ENCODE results near the gene UGGT2. TPM values are rescaled to one million over a fixed set of nuclear protein-coding genes. Genes with fewer than 3 reads are reported as not detected.

Gene UGGT2
- total and polyA plus RNA-seq, 2 experiments from 2014 or later: 46.1 to 54.8 TPM

DNA sequence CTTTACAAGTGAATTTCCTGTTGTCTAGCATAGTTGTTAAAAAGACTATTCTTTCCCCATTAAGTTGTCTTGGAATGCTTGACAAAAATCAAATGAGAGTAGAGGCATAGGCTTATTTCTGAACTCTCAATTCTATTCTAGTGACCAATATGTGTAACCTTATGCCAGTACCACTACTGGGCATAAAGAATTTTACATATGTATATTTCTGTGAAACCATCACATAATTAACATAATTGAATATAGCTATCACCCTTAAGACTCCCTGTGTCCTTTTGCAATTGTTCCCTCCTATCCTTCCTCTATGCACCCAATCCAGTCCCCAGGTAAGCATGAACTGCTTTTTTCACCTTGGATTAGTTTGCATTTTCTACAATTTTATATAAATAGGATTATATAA, 211.3 kb downstream of the UGGT2 start:
- Histone ChIP-seq H3K4me2 (ENCODE audit: unreplicated experiment) (no peak overlapping the region), H3K4me1 (ENCODE audit: insufficient read depth) (no peaks in the 10 kb centered on the region), H3K4me3 (no peak overlapping the region), H3K36me3 (ENCODE audit: low read depth) (no peaks in the 10 kb centered on the region), H3K27me3 (replicated peaks; ENCODE audit: insufficient read depth) (no peaks in the 10 kb centered on the region), H3K9ac (no peak overlapping the region), H3K9me2 (ENCODE audit: insufficient read depth) (no peaks in the 10 kb centered on the region), H4K20me1 (ENCODE audit: insufficient read depth) (no peaks in the 10 kb centered on the region), H3K9me3 (ENCODE audit: low read depth) (no peaks in the 10 kb centered on the region), H3K79me2 (ENCODE audit: insufficient read depth) (no peaks in the 10 kb centered on the region), H3F3A (ENCODE audit: insufficient read depth) (no peaks in the 10 kb centered on the region), H2AFZ (no peak overlapping the region), H3K27ac (no peak overlapping the region)
- TF ChIP-seq EZH2 (IDR thresholded peaks at IDR 0.05; ENCODE audit: insufficient read depth, poor library complexity, severe bottlenecking) (no peak), EZH2phosphoT487 (IDR thresholded peaks at IDR 0.05; ENCODE audit: insufficient read depth, low read depth) (no peak)
- no peak for DNase-seq
- in situ Hi-C loops (cut with MboI): loop anchor here (25.0 kb wide), 1 partner anchor 230 kb away; no protein-coding TSS in a partner anchor

DNA sequence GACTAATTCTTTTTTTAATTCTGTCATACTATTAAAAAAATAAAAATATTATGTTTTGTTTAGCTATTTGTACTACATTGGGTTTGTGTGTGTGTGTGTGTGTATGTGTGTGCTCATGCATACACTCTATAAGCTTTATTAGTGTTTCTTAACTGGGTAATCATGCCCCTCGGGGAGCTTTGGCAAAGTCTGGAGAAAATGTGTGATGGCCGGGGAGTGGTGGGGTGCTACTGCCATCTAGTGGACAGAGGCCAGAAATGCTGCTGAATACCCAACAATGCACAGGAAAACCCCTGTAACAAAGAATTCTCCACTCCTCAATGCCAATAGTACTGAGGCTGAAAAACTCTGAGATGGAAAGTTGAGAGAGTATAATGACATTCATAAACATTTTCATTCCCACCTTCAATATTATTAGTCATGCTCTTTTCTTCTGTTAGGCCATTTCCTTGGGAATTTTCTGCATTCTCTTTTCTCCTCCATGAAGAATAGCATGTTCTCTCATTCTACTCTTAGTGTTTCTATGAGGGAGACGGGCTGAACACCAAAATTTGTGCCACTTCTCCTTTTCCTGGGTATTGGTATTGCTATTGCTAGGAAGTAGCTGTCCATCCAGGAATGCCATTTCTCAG, 219.0 kb downstream of the UGGT2 start:
- H3K36me3 ChIP-seq (ENCODE audit: low read depth): no peaks in the 10 kb centered on the region
- no peak overlapping the region for H3K27ac ChIP-seq
- TF ChIP-seq EZH2phosphoT487 (IDR thresholded peaks at IDR 0.05; ENCODE audit: insufficient read depth, low read depth) (no peak), EZH2 (IDR thresholded peaks at IDR 0.05; ENCODE audit: insufficient read depth, poor library complexity, severe bottlenecking) (no peak)
- H3K79me2 ChIP-seq (ENCODE audit: insufficient read depth): no peaks in the 10 kb centered on the region
- no peaks in the 10 kb centered on the region for H3K27me3 ChIP-seq (replicated peaks; ENCODE audit: insufficient read depth)
- no peak overlapping the region for H3K9ac ChIP-seq
- H3K4me2 ChIP-seq (ENCODE audit: unreplicated experiment): no peak overlapping the region
- no peaks in the 10 kb centered on the region for H3K9me3 ChIP-seq (ENCODE audit: low read depth)
- H3K4me3 ChIP-seq: no peak overlapping the region
- DNase-seq: peak; percentile 70
- 19 to 25% methylated on average over 3 of the region's 3 CpGs for WGBS, 2 experiments (ENCODE audit: low coverage in 1 of 2, low lambda C conversion rate in 2 of 2, missing lambda C conversion rate in 2 of 2)
- no peaks in the 10 kb centered on the region for H3F3A ChIP-seq (ENCODE audit: insufficient read depth)
- H3K9me2 ChIP-seq (ENCODE audit: insufficient read depth): no peaks in the 10 kb centered on the region
- in situ Hi-C loops (cut with MboI): loop anchor here (25.0 kb wide), 1 partner anchor 222 kb away; no protein-coding TSS in a partner anchor
- H4K20me1 ChIP-seq (ENCODE audit: insufficient read depth): no peaks in the 10 kb centered on the region
- H2AFZ ChIP-seq: no peak overlapping the region
- H3K4me1 ChIP-seq (ENCODE audit: insufficient read depth): peaks cover 13% of the 10 kb centered on the region

DNA sequence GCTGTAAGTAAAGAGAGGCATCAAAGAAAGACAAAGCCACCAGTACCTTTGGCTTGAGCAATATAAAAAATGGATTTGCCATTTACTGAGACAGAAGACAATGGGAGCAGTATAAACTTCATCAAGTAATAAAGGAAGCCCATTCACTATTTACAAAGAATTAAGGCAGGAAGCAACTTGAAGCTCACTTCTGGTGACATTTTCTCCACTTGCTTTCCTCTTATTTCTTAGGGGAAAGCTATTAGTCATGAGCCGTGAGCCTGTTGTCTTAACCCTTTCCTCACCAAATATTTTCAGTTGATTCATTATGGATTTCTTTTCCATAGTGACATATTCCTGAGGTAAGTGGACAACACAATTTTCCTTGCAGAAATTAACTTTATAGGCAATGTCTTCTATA, 219.5 kb downstream of the UGGT2 start:
- Histone ChIP-seq H3K27ac (no peak overlapping the region), H3K9me3 (ENCODE audit: low read depth) (no peaks in the 10 kb centered on the region), H3K4me2 (ENCODE audit: unreplicated experiment) (no peak overlapping the region), H3K36me3 (ENCODE audit: low read depth) (no peaks in the 10 kb centered on the region), H2AFZ (no peak overlapping the region), H3K4me3 (no peak overlapping the region), H4K20me1 (ENCODE audit: insufficient read depth) (no peaks in the 10 kb centered on the region), H3K27me3 (replicated peaks; ENCODE audit: insufficient read depth) (no peaks in the 10 kb centered on the region), H3K79me2 (ENCODE audit: insufficient read depth) (no peaks in the 10 kb centered on the region), H3F3A (ENCODE audit: insufficient read depth) (no peaks in the 10 kb centered on the region), H3K9me2 (ENCODE audit: insufficient read depth) (no peaks in the 10 kb centered on the region), H3K9ac (no peak overlapping the region), H3K4me1 (ENCODE audit: insufficient read depth) (peaks cover 13% of the 10 kb centered on the region)
- TF ChIP-seq EZH2phosphoT487 (IDR thresholded peaks at IDR 0.05; ENCODE audit: insufficient read depth, low read depth): no peak
- TF ChIP-seq EZH2 (IDR thresholded peaks at IDR 0.05; ENCODE audit: insufficient read depth, poor library complexity, severe bottlenecking): no peak
- peak; percentile 42 for DNase-seq
- in situ Hi-C loops (cut with MboI): loop anchor here (25.0 kb wide), 1 partner anchor 221 kb away; no protein-coding TSS in a partner anchor
- whole genome bisulfite sequencing, 2 experiments (ENCODE audit: low coverage in 1 of 2, low lambda C conversion rate in 2 of 2, missing lambda C conversion rate in 2 of 2): 0 to 16% methylated on average over 1 of the region's 1 CpG

- WGBS, 2 experiments (ENCODE audit: low coverage in 1 of 2, low lambda C conversion rate in 2 of 2, missing lambda C conversion rate in 2 of 2): 96% methylated on average over 1 of the region's 1 CpG
- Histone ChIP-seq H3K36me3 (ENCODE audit: low read depth) (no peaks in the 10 kb centered on the region), H3K4me1 (ENCODE audit: insufficient read depth) (peaks cover 13% of the 10 kb centered on the region), H3K9me2 (ENCODE audit: insufficient read depth) (no peaks in the 10 kb centered on the region), H2AFZ (no peak overlapping the region), H4K20me1 (ENCODE audit: insufficient read depth) (no peaks in the 10 kb centered on the region), H3K9me3 (ENCODE audit: low read depth) (no peaks in the 10 kb centered on the region), H3F3A (ENCODE audit: insufficient read depth) (no peaks in the 10 kb centered on the region), H3K79me2 (ENCODE audit: insufficient read depth) (no peaks in the 10 kb centered on the region), H3K27me3 (replicated peaks; ENCODE audit: insufficient read depth) (no peaks in the 10 kb centered on the region), H3K4me3 (no peak overlapping the region), H3K27ac (no peak overlapping the region), H3K9ac (no peak overlapping the region), H3K4me2 (ENCODE audit: unreplicated experiment) (no peak overlapping the region)
- TF ChIP-seq EZH2phosphoT487 (IDR thresholded peaks at IDR 0.05; ENCODE audit: insufficient read depth, low read depth): no peak
- no peak for TF ChIP-seq EZH2 (IDR thresholded peaks at IDR 0.05; ENCODE audit: insufficient read depth, poor library complexity, severe bottlenecking)
- in situ Hi-C loops (cut with MboI): loop anchor here (25.0 kb wide), 1 partner anchor 221 kb away; no protein-coding TSS in a partner anchor
- DNase-seq: no peak
These were observed 220.1 kb downstream of the UGGT2 start for GRCh38 chr13:95833126-95833525.

Data from GM23248 (cell line).